Measurements from ENCODE around the gene AFF3.

Gene AFF3

DNA sequence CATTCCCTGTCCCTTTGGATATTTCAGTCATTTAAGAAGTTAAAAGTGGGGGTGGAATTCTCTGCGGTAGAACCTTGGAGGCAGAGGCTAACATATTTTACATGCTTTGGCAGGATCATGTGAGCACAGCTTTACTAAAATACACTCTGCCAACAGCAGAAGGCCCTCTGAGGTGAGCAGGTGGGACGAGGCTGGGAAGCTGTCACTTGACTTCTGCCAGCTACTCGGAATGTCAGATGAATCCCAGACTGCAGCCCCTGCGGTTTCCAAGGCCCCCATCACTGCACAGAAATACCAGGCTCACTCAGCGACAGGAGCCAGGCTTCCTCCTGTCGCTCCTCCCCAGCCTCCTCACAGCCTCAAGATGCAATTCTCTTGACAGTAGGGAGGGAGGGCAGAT, 431.7 kb downstream of the AFF3 start:
- Histone ChIP-seq H3K27ac (ENCODE audit: low read depth, low read length) (no peak overlapping the region), H2AFZ (ENCODE audit: low read length, unreplicated experiment) (no peak overlapping the region), H3K36me3 (ENCODE audit: insufficient read depth, low read length) (no peaks in the 10 kb centered on the region), H3K4me3 (ENCODE audit: low read depth, low read length) (no peak overlapping the region), H3K27me3 (ENCODE audit: insufficient read depth, low read length) (peaks cover 35% of the 10 kb centered on the region), H3K4me1 (ENCODE audit: control insufficient read depth, insufficient read depth, low read length, unreplicated experiment) (no peaks in the 10 kb centered on the region), H3K79me2 (ENCODE audit: control insufficient read depth, insufficient read depth, low read length, unreplicated experiment) (no peaks in the 10 kb centered on the region)

GRCh38 chr2:99709229-99709628, 433.2 kb downstream of the AFF3 start:
- Histone ChIP-seq H3K27me3 (ENCODE audit: insufficient read depth, low read length) (peaks cover 35% of the 10 kb centered on the region), H3K4me3 (ENCODE audit: low read depth, low read length) (no peak overlapping the region), H2AFZ (ENCODE audit: low read length, unreplicated experiment) (no peak overlapping the region), H3K27ac (ENCODE audit: low read depth, low read length) (no peak overlapping the region), H3K79me2 (ENCODE audit: control insufficient read depth, insufficient read depth, low read length, unreplicated experiment) (no peaks in the 10 kb centered on the region), H3K4me1 (ENCODE audit: control insufficient read depth, insufficient read depth, low read length, unreplicated experiment) (no peaks in the 10 kb centered on the region), H3K36me3 (ENCODE audit: insufficient read depth, low read length) (no peaks in the 10 kb centered on the region)

DNA sequence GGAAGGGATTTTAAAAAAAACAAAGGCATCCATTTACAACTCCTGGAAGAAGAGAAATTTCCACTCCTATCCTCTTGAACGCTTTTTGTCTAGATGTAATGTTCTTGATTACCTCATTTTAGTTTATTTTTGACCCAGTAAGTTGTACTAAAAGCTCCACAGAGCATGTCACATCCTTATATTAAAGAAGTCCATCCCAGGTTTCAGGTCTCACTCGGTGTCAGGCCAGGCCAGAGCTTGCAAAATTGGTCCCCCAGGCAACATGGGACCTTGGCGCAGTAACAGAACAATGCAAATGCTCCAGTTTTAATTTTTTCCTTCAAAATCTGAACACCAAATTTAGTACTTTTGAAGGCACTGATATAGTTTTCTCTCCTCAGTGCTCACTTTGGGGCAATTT, 434.2 kb downstream of the AFF3 start:
- Histone ChIP-seq H3K36me3 (ENCODE audit: insufficient read depth, low read length) (no peaks in the 10 kb centered on the region), H2AFZ (ENCODE audit: low read length, unreplicated experiment) (no peak overlapping the region), H3K79me2 (ENCODE audit: control insufficient read depth, insufficient read depth, low read length, unreplicated experiment) (no peaks in the 10 kb centered on the region), H3K27ac (ENCODE audit: low read depth, low read length) (no peak overlapping the region), H3K27me3 (ENCODE audit: insufficient read depth, low read length) (peaks cover 35% of the 10 kb centered on the region), H3K4me1 (ENCODE audit: control insufficient read depth, insufficient read depth, low read length, unreplicated experiment) (no peaks in the 10 kb centered on the region), H3K4me3 (ENCODE audit: low read depth, low read length) (no peak overlapping the region)

DNA sequence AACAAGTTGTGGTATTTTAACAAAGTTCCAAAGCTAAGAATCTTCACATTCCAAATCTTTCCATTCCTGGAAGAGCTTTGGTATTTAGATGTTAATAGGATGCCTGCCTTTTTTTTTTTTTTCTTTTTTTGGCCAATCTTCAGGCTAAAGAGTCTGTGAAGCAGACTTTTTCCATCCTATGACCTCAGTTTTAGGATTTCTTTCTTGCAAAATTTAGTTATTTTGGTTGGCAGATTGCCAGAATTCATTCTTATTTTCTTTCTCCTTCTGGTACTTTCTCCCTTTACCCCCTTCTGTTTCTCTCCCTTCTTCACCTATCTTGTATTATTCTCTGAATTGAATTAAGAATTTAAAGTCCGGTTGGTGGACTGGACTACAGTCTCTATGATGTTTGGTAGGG, 434.8 kb downstream of the AFF3 start:
- Histone ChIP-seq H3K27ac (ENCODE audit: low read depth, low read length) (no peak overlapping the region), H3K27me3 (ENCODE audit: insufficient read depth, low read length) (peaks cover 35% of the 10 kb centered on the region), H3K79me2 (ENCODE audit: control insufficient read depth, insufficient read depth, low read length, unreplicated experiment) (no peaks in the 10 kb centered on the region), H3K36me3 (ENCODE audit: insufficient read depth, low read length) (no peaks in the 10 kb centered on the region), H3K4me3 (ENCODE audit: low read depth, low read length) (no peak overlapping the region), H2AFZ (ENCODE audit: low read length, unreplicated experiment) (no peak overlapping the region), H3K4me1 (ENCODE audit: control insufficient read depth, insufficient read depth, low read length, unreplicated experiment) (no peaks in the 10 kb centered on the region)

DNA sequence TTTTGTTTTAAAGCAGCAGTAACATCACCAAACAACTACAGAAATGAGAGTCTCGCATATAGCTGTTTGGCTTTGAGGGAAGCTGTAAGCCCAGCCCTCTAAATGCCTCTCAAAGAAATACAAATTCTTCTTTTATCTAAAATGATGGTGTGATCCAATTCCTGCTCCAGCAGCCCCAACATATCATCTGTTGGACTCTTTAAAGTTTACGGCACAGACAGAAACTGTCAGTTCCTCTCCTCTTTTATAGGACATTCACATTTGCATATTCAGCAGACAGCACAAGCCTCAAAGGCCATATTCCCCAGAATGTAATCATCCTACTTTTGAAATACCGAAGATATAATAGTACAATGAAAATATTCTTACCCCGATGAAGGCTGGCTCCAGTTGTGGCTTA, 435.7 kb downstream of the AFF3 start:
- H3K4me1 ChIP-seq (ENCODE audit: control insufficient read depth, insufficient read depth, low read length, unreplicated experiment): no peaks in the 10 kb centered on the region
- peaks cover 29% of the 10 kb centered on the region for H3K27me3 ChIP-seq (ENCODE audit: insufficient read depth, low read length)
- no peak overlapping the region for H3K27ac ChIP-seq (ENCODE audit: low read depth, low read length)
- no peak overlapping the region for H3K4me3 ChIP-seq (ENCODE audit: low read depth, low read length)
- H2AFZ ChIP-seq (ENCODE audit: low read length, unreplicated experiment): no peak overlapping the region
- H3K36me3 ChIP-seq (ENCODE audit: insufficient read depth, low read length): no peaks in the 10 kb centered on the region
- H3K79me2 ChIP-seq (ENCODE audit: control insufficient read depth, insufficient read depth, low read length, unreplicated experiment): no peaks in the 10 kb centered on the region

DNA sequence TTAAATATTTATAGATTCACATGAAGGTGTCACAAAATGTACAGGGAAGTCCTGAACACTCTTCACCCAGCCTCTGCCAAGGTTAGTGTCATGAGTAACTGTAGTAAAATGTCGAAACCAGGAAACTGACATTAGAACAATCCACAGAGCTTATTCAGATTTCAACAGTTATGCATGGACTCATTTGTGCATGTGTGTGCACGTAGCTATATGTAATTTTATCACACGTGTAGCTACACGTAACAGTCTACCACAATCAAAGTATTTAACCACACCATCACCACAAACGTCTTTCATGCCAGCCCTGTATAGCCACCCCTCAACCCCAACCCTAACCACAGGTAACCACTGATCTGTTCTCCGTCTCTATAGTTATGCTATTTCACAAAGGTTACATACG, 440.9 kb downstream of the AFF3 start:
- Histone ChIP-seq H3K27me3 (ENCODE audit: insufficient read depth, low read length) (no peaks in the 10 kb centered on the region; the same call in 1 of the 2 replicates), H3K36me3 (ENCODE audit: insufficient read depth, low read length) (no peaks in the 10 kb centered on the region), H3K4me1 (ENCODE audit: control insufficient read depth, insufficient read depth, low read length, unreplicated experiment) (peaks cover 16% of the 10 kb centered on the region), H3K4me3 (ENCODE audit: low read depth, low read length) (no peak overlapping the region), H2AFZ (ENCODE audit: low read length, unreplicated experiment) (no peak overlapping the region), H3K79me2 (ENCODE audit: control insufficient read depth, insufficient read depth, low read length, unreplicated experiment) (no peaks in the 10 kb centered on the region), H3K27ac (ENCODE audit: low read depth, low read length) (no peak overlapping the region)

GRCh38 chr2:99700482-99701398, 441.6 kb downstream of the AFF3 start:
- Histone ChIP-seq H3K27ac (ENCODE audit: low read depth, low read length) (no peak overlapping the region), H3K4me1 (ENCODE audit: control insufficient read depth, insufficient read depth, low read length, unreplicated experiment) (peaks cover 16% of the 10 kb centered on the region), H3K27me3 (ENCODE audit: insufficient read depth, low read length) (no peaks in the 10 kb centered on the region), H2AFZ (ENCODE audit: low read length, unreplicated experiment) (no peak overlapping the region), H3K36me3 (ENCODE audit: insufficient read depth, low read length) (no peaks in the 10 kb centered on the region), H3K4me3 (ENCODE audit: low read depth, low read length) (no peak overlapping the region), H3K79me2 (ENCODE audit: control insufficient read depth, insufficient read depth, low read length, unreplicated experiment) (no peaks in the 10 kb centered on the region)

DNA sequence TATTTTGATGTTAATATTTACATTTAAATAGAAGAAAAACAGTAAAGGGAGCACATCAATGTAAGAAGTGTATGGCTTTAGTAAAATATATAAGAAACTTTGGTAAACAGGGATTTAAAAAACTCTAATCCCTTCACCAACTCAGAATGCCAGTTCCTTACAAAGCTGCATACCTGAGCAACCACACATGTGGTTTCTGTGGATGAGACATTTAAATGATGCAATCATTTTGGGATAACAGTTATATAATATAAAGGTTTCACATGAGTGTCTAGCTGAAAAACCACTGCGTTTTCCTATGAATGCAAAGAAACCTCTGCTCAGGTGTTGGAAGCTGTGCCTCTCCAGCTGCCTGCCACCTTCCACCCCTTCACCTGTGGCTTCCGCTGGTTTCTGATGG, 443.5 kb downstream of the AFF3 start:
- H3K79me2 ChIP-seq (ENCODE audit: control insufficient read depth, insufficient read depth, low read length, unreplicated experiment): no peaks in the 10 kb centered on the region
- no peak overlapping the region for H3K27ac ChIP-seq (ENCODE audit: low read depth, low read length)
- no peak overlapping the region for H2AFZ ChIP-seq (ENCODE audit: low read length, unreplicated experiment)
- H3K4me3 ChIP-seq (ENCODE audit: low read depth, low read length): no peak overlapping the region
- H3K4me1 ChIP-seq (ENCODE audit: control insufficient read depth, insufficient read depth, low read length, unreplicated experiment): peaks cover 16% of the 10 kb centered on the region
- no peaks in the 10 kb centered on the region for H3K36me3 ChIP-seq (ENCODE audit: insufficient read depth, low read length)
- no peaks in the 10 kb centered on the region for H3K27me3 ChIP-seq (ENCODE audit: insufficient read depth, low read length)

- Histone ChIP-seq H3K4me3 (ENCODE audit: low read depth, low read length) (no peak overlapping the region), H3K79me2 (ENCODE audit: control insufficient read depth, insufficient read depth, low read length, unreplicated experiment) (no peaks in the 10 kb centered on the region), H3K4me1 (ENCODE audit: control insufficient read depth, insufficient read depth, low read length, unreplicated experiment) (peaks cover 16% of the 10 kb centered on the region), H3K27ac (ENCODE audit: low read depth, low read length) (no peak overlapping the region), H2AFZ (ENCODE audit: low read length, unreplicated experiment) (no peak overlapping the region), H3K27me3 (ENCODE audit: insufficient read depth, low read length) (no peaks in the 10 kb centered on the region), H3K36me3 (ENCODE audit: insufficient read depth, low read length) (no peaks in the 10 kb centered on the region)
These were observed 444.4 kb downstream of the AFF3 start for GRCh38 chr2:99697811-99698568.

- H3K4me3 ChIP-seq (ENCODE audit: low read depth, low read length): no peak overlapping the region
- H3K4me1 ChIP-seq (ENCODE audit: control insufficient read depth, insufficient read depth, low read length, unreplicated experiment): peaks cover 16% of the 10 kb centered on the region
- H2AFZ ChIP-seq (ENCODE audit: low read length, unreplicated experiment): no peak overlapping the region
- H3K27ac ChIP-seq (ENCODE audit: low read depth, low read length): no peak overlapping the region
- H3K27me3 ChIP-seq (ENCODE audit: insufficient read depth, low read length): no peaks in the 10 kb centered on the region
- H3K36me3 ChIP-seq (ENCODE audit: insufficient read depth, low read length): no peaks in the 10 kb centered on the region
- no peaks in the 10 kb centered on the region for H3K79me2 ChIP-seq (ENCODE audit: control insufficient read depth, insufficient read depth, low read length, unreplicated experiment)
These were observed 446.5 kb downstream of the AFF3 start for GRCh38 chr2:99695944-99696253.

All from ACC112 (cell line).